Measurements from ENCODE around the gene UBE2V1. TPM values are rescaled to one million over a fixed set of nuclear protein-coding genes. Genes with fewer than 3 reads are reported as not detected.

UBE2V1 gene
- total RNA-seq, 1 donor from 2014 or later, result 223 TPM

- H3K27ac Mint-ChIP-seq (ENCODE audit: unreplicated experiment), result no peak overlapping the region
- peaks cover 3% of the 10 kb centered on the region for H3K4me1 Mint-ChIP-seq (ENCODE audit: unreplicated experiment)
- no peaks in the 10 kb centered on the region for H3K27me3 Mint-ChIP-seq (ENCODE audit: unreplicated experiment)
- no peak for DNase-seq (ENCODE audit: low spot score)
- H3K4me3 Mint-ChIP-seq (ENCODE audit: unreplicated experiment), result no peak overlapping the region
- H3K9me3 Mint-ChIP-seq (ENCODE audit: unreplicated experiment), result no peaks in the 10 kb centered on the region
- H3K36me3 Mint-ChIP-seq (ENCODE audit: low read depth, unreplicated experiment), result peaks cover 19% of the 10 kb centered on the region
- no peak for TF ChIP-seq CTCF (IDR thresholded peaks at IDR 0.05; ENCODE audit: unreplicated experiment)
Observed at GRCh38 chr20:50093240-50093639, 19.7 kb downstream of the UBE2V1 start.

DNA sequence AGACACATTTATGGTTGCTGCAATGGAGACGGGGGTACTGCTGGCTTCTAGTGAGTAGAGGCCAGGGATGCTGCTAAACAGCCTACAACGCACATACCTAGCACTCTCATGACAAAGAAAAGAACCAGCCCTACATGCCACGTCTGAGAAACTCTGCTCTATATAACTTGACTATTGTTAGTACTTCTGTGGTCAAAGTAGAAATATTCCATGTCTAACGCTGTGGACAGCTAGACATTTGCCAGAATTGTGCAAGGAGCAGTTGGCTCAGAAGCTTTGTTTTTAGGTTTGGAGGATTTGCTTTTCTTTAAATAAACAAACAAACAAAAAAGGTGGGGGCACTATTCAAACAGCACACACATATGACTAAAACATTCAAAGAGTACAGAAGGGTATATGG lies 20.5 kb downstream of the UBE2V1 start:
- Mint-ChIP-seq H3K27ac (ENCODE audit: unreplicated experiment) (peak overlapping the region; percentile 10), H3K4me3 (ENCODE audit: unreplicated experiment) (no peak overlapping the region), H3K36me3 (ENCODE audit: low read depth, unreplicated experiment) (peaks cover 12% of the 10 kb centered on the region), H3K27me3 (ENCODE audit: unreplicated experiment) (no peaks in the 10 kb centered on the region), H3K9me3 (ENCODE audit: unreplicated experiment) (no peaks in the 10 kb centered on the region), H3K4me1 (ENCODE audit: unreplicated experiment) (peaks cover 3% of the 10 kb centered on the region)
- no peak for TF ChIP-seq CTCF (IDR thresholded peaks at IDR 0.05; ENCODE audit: unreplicated experiment)
- DNase-seq (ENCODE audit: low spot score), result no peak

- H3K4me1 Mint-ChIP-seq (ENCODE audit: unreplicated experiment), result peaks cover 21% of the 10 kb centered on the region
- H3K36me3 Mint-ChIP-seq (ENCODE audit: low read depth, unreplicated experiment), result peaks cover 8% of the 10 kb centered on the region
- no peak for TF ChIP-seq CTCF (IDR thresholded peaks at IDR 0.05; ENCODE audit: unreplicated experiment)
- no peak overlapping the region for H3K27ac Mint-ChIP-seq (ENCODE audit: unreplicated experiment)
- H3K4me3 Mint-ChIP-seq (ENCODE audit: unreplicated experiment), result no peak overlapping the region
- DNase-seq (ENCODE audit: low spot score), result no peak
- peaks cover 4% of the 10 kb centered on the region for H3K27me3 Mint-ChIP-seq (ENCODE audit: unreplicated experiment)
- H3K9me3 Mint-ChIP-seq (ENCODE audit: unreplicated experiment), result no peaks in the 10 kb centered on the region
Observed at GRCh38 chr20:50089787-50090177, 23.2 kb downstream of the UBE2V1 start.

DNA sequence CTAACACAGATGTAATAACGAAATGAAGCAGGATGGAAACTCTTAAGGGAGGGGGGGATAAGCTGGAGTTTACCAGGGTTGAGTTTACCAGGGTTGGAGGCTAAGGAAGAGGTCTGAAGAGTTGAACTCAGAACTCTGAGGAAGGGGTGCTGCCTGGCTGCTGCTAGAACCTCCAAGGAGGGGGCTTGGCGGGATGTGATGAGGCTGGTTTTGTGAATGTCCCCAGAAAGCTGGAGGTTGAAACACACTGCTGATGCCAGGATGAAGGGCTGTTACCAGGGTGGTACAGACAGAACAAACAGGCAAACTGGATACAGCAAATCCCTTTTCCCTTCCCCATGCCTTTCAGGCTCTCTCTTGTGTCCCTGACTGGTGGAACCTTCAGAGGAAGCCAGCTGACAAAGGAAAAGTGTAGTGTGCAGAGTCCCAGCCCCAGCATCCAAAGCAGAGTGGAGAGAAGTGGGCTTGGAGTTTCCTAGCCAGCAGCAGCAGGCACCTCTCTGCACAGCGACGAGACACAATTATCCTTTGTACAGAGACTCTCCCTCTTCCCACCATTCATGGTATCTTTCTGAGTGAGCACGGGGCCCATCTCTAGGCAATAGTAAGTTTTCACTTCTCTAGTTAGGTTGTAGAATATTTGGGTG lies 23.7 kb downstream of the UBE2V1 start:
- no peaks in the 10 kb centered on the region for H3K9me3 Mint-ChIP-seq (ENCODE audit: unreplicated experiment)
- no peak overlapping the region for H3K4me3 Mint-ChIP-seq (ENCODE audit: unreplicated experiment)
- no peak for DNase-seq (ENCODE audit: low spot score)
- peaks cover 4% of the 10 kb centered on the region for H3K27me3 Mint-ChIP-seq (ENCODE audit: unreplicated experiment)
- H3K27ac Mint-ChIP-seq (ENCODE audit: unreplicated experiment), result peak overlapping the region; percentile 21
- TF ChIP-seq CTCF (IDR thresholded peaks at IDR 0.05; ENCODE audit: unreplicated experiment), result no peak
- H3K36me3 Mint-ChIP-seq (ENCODE audit: low read depth, unreplicated experiment), result peaks cover 4% of the 10 kb centered on the region
- peaks cover 21% of the 10 kb centered on the region for H3K4me1 Mint-ChIP-seq (ENCODE audit: unreplicated experiment)

DNA sequence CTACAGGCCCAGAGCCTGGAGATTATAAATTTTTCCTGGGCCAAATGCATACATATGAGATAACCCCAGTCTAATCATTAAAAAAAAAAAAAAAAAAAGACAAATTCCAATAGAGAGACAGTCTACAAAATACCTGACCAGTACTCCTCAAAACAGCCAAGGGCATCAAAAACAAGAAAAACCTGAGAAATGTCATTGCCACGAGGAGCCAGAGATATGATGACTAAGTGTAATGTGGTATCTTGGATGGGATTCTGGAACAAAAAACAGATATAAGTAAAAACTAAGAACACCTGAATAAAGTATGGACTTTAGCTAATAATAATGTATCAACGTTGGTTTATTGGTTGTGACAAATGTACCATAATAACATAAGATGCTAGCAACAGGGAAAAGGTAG lies 24.9 kb downstream of the UBE2V1 start:
- Mint-ChIP-seq H3K27ac (ENCODE audit: unreplicated experiment) (no peak overlapping the region), H3K27me3 (ENCODE audit: unreplicated experiment) (peaks cover 4% of the 10 kb centered on the region), H3K4me1 (ENCODE audit: unreplicated experiment) (peaks cover 21% of the 10 kb centered on the region), H3K4me3 (ENCODE audit: unreplicated experiment) (no peak overlapping the region), H3K36me3 (ENCODE audit: low read depth, unreplicated experiment) (peaks cover 4% of the 10 kb centered on the region), H3K9me3 (ENCODE audit: unreplicated experiment) (no peaks in the 10 kb centered on the region)
- TF ChIP-seq CTCF (IDR thresholded peaks at IDR 0.05; ENCODE audit: unreplicated experiment), result no peak
- DNase-seq (ENCODE audit: low spot score), result no peak

Data from endothelial cell (in vitro differentiated cells).